IPS DF 4.7 (cell line): ENCODE measurements around the gene ERGIC3.

Source experiments
- DNase-seq: peaks from one replicate; pipeline ENCODE4 v3.0.0-alpha.2; 2013; ENCODE audit warnings: low spot score; ENCODE audit errors: extremely low read depth

The ERGIC3 gene

DNA sequence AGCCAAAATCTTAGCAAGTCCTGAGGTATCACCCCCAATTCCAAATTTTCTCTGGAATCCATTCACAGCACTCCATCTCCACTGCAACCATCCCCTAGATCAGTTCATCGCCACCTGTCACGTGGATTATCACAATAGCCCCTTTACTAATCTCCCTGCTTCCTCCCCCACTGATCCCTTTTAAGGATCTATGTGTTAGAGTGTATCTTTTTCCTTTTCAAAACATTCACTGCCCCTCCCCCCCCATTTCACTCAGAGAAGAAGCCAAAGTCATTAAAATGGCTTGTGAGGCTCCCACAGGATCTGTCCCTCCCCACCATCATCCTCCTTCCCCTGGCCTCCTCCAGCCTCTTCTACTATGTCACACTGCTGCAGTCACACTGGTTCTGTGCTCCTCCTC, 55.3 kb downstream of the ERGIC3 start:
- no peak for DNase-seq

DNA sequence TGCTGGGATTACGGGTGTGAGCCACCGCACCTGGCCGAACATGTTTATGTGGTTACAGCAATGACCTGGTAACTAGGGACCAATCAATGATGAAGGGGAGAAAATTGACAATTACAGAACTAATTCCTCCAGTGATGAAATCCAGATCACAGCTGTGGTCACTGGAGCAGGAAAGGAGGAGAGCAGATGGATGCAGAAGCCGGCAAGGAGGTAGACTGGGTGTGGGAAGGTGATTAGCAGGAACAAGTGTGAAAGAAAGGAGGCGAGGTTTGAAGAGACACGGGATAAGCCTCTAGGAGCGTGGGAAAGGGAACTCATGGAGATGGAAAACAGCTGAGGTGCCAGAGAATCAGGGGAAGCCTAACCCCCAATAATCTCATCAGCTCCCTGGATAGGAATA, 56.6 kb downstream of the ERGIC3 start:
- no peak for DNase-seq

DNA sequence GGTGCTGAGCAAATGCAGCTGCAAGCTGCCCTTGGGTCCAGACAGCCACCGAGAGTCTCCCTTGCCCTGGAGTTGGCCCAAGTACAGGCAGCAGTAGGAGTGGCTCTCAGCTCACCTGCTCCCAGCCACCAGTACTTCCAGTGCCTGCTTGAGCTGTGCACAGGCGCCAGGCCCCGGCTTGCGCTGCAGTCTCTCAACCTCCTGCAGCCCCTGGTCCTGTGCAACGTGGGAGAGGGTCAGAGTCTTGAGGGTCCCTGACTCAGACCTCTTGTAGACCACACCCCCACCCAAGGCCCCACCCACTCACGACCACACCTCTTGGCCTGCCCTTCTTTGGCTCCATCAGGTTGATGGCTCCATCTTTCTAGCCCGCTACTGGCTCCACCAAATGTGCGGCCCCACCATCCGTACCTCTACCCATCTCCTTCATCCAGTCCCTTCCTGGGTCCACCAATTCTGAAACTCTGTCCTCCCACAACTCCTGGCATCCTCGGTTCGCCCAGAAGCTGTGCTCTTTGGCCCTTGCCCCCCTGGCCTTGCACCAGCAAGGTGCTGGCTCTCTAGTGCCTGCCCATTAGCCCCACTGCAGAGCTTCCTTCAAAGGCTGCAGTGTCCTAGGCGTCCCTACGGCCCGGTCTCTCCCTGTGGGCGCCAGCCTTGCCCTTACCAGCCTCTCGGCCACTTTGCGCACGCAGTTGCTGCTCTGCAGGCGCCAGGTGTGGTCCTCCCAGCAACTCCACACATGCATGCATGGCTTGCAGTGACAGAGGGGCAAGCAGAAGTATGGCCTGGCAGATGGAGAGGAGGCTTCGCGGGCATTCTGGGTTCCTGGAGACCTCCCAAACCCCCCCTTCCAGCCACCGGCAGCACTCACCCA, 57.3 kb downstream of the ERGIC3 start:
- DNase-seq = no peak

DNA sequence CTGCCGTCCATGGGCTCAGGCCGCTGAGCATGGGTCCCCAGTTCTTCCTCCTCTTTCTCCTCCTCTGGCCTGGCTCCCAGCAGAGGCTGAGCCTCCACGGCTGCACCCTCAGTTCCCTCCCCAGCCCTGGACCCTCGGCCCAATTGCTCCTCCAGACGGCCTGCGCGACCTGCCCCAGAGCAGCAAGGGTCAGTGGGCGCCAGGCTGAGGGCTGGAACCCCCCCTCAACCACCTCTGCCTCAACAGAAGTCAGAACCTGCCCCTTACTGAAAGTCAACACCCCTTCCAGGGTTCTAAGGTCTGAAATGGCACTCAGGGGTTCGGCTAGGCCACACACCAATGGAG, 57.9 kb downstream of the ERGIC3 start:
- no peak for DNase-seq

GRCh38 chr20:35600176-35600992, 58.5 kb downstream of the ERGIC3 start:
- DNase-seq = no peak

GRCh38 chr20:35600993-35601973, 59.4 kb downstream of the ERGIC3 start:
- DNase-seq = no peak

- DNase-seq = no peak
Measured at GRCh38 chr20:35601990-35602389, 60.1 kb downstream of the ERGIC3 start.

DNA sequence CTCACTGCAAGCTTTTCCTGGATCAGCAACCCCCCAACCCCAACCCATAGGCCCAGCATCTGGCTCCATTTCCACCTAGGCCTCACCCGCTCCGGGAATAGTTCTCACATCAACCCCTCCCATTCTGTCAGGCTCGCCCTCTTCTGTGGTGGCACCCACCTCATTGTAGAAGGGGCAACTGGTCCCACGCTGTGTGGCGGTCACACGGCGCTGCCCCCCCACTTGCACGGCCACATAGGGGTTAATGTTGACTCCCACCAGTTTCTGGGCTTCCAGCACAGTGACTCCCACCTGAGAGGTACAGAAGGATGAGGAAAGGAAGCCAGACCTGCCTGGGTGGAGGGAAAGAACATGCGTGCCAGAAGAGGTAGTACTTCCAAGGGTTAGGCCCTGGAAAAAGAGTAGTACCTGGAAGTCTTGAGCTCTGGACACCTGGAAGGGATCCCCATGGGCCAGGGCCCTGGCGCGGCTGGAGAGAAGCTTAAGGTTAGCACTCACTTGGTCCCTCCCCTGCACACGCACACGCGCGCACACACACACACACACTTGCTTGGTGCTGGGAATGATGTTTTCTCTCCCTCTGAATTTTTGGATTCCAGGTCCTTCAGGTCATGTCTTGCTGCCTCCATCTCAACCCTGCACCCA, 61.1 kb downstream of the ERGIC3 start:
- no peak for DNase-seq

DNA sequence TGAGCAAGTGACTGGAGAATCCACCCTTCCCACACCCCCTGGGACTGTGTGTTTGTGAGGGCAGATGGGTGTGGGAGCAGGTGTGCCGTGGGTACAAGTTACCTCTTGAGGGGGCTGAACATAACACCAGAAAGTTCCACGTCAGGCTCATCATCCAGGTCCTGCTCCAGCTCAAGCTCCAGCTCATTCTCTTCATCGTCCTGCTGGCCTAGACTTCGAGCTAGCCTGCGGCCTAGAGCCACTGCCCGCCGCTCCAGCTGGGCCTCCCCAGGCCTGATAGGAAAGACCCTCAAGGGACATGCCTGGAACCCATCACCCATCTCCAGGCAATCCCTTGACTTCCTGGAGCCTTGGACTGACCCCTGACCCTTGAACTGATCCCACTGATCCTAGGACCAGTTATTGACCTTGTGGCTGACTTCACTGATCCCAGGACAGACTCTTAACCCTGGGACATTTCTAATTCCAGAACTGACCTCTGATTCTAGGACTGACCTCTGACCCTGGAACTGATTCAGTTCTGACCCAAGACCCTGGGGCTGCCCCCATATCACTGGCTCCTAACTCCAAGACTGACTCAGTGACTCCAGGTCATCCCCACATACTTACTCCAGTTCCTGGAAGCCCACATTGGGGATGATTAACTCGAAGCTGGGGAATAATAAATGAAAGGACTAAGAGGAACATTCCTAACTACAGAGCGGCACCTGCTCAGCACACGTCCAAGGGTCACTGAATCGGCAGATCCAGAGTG, 62.0 kb downstream of the ERGIC3 start:
- DNase-seq = no peak

- no peak for DNase-seq
Measured at GRCh38 chr20:35604449-35604747, 62.5 kb downstream of the ERGIC3 start.

GRCh38 chr20:35606127-35606526, 64.2 kb downstream of the ERGIC3 start:
- no peak for DNase-seq
